NCI-H82 treated with DMSO at 0.1 percent for 48 hours (cell line): ENCODE measurements around the gene SH2D3A.
A peak's percentile ranks its signal among the peaks of the same experiment; 100 is the strongest.

Source experiments
- DNase-seq: peaks from one replicate; lab custom pipeline; 2025; ENCODE audit not compliant: unreplicated experiment; lab: John Stamatoyannopoulos, UW

SH2D3A gene

GRCh38 chr19:6723108-6723618 lies 44.1 kb downstream of the SH2D3A start:
- DNase-seq: no peak

GRCh38 chr19:6721773-6722172 lies 45.5 kb downstream of the SH2D3A start:
- DNase-seq: no peak

- no peak for DNase-seq
These were observed 46.1 kb downstream of the SH2D3A start for GRCh38 chr19:6721138-6721474.

GRCh38 chr19:6720369-6721137 lies 46.7 kb downstream of the SH2D3A start, which contains the start of gene C3:
C3 (minus strand) TSS chr19:6720650; CDS start chr19:6720589, 61 bp downstream.
- no peak for DNase-seq

- DNase-seq: no peak
These were observed 47.3 kb downstream of the SH2D3A start for GRCh38 chr19:6719992-6720368.

- no peak for DNase-seq
These were observed 47.7 kb downstream of the SH2D3A start for GRCh38 chr19:6719540-6719861.

GRCh38 chr19:6718741-6719539 lies 48.3 kb downstream of the SH2D3A start:
- DNase-seq: no peak

GRCh38 chr19:6718111-6718740 lies 49.0 kb downstream of the SH2D3A start:
- no peak for DNase-seq

- DNase-seq: no peak
These were observed 49.7 kb downstream of the SH2D3A start for GRCh38 chr19:6717441-6717971.

GRCh38 chr19:6717036-6717435 lies 50.2 kb downstream of the SH2D3A start:
- no peak for DNase-seq

GRCh38 chr19:6716610-6716970 lies 50.6 kb downstream of the SH2D3A start:
- no peak for DNase-seq

- DNase-seq: no peak
These were observed 52.3 kb downstream of the SH2D3A start for GRCh38 chr19:6714749-6715555.

GRCh38 chr19:6713773-6714692 lies 53.2 kb downstream of the SH2D3A start:
- DNase-seq: no peak

- DNase-seq: no peak
These were observed 54.3 kb downstream of the SH2D3A start for GRCh38 chr19:6712692-6713670.

- DNase-seq: no peak
These were observed 55.0 kb downstream of the SH2D3A start for GRCh38 chr19:6712231-6712630.

GRCh38 chr19:6711605-6712004 lies 55.6 kb downstream of the SH2D3A start:
- DNase-seq: no peak

- DNase-seq: peak; percentile 26
These were observed 56.2 kb downstream of the SH2D3A start for GRCh38 chr19:6711078-6711361.

GRCh38 chr19:6710273-6711077 lies 56.8 kb downstream of the SH2D3A start:
- DNase-seq: no peak
